Stimulated activated CD4-positive, alpha-beta T cell treated with anti-CD3 and anti-CD28 coated beads, TNF-alpha, amount 100 ng/mL, for 48 hours (primary cell): ENCODE results near the gene MON1B.
A peak's percentile ranks its signal among the peaks of the same experiment; 100 is the strongest.
"Not testable (repeated sequence)": the region's sequence is repeated elsewhere in the genome, so short reads cannot be mapped to it uniquely, and the experiment has no call there.

Experiments
- DNase-seq, 3 donors: peaks; one replicate each; pipeline ENCODE4 v3.0.0-alpha.2; 2020; ENCODE audit warnings: low read depth in 3 of 3

The MON1B gene

DNA sequence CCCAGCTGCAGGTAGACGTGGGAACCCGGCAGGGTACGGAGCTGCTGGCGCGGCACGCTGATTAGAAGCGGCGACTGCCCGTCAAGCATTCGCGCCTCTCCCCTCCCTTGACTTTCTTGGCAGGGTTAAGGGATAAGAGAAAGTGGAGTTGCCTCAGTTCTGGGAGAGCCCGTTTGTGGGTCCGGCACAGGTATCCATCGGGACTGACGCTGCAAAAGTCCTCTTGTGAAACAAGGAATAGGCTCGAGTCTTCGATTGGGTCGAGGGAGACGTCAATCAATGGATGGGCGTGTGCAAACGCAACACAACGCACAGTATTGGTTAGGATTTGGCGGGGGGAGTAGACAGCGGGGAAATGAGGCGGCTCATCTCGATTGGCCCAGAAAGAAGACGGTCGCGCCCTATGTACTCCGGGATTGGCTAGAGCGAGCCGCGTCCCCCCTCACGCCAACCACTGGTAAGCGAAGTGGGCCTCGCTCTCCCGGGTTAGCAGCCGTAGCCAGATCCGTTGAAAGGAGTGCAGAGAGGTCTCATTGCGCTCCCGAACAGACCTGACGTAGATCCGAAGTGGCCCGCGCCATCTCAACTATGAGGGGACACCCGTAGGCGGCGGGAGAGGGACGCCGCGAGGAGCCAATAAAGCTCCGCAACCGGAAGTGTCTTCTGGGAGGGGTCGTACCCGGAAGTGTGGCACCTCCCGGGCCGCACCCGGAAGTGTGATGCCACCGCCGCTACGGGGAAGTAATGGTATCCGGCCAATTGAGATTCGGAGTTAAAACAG is at the start of gene MON1B:
MON1B (plus strand) TSS at position 713 of the 781 bp plus-strand sequence. CDS start 296 bp downstream, outside the sequence.
- peak; percentile 78 to 91 (median 83) for DNase-seq

DNA sequence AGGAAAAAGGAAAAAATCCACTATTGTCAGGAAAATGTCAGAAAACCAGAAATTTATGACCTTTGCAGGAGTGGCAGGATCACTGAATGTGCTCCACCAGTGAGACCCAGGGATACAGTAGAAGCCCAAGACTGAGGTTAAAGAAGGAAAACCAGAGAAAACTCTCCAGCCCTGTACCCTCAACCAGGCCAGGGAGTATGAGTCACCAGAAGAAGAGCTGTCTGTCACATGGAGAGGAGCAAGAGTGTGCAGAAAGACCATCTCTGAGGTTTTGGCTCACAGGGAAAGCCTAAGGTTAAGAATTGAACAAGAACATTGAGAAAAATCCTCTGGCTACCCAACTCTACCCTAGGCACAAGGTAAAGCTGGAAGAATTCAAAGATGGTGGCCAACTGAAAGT is 47.6 kb upstream of the MON1B start:
- DNase-seq: no peak

DNA sequence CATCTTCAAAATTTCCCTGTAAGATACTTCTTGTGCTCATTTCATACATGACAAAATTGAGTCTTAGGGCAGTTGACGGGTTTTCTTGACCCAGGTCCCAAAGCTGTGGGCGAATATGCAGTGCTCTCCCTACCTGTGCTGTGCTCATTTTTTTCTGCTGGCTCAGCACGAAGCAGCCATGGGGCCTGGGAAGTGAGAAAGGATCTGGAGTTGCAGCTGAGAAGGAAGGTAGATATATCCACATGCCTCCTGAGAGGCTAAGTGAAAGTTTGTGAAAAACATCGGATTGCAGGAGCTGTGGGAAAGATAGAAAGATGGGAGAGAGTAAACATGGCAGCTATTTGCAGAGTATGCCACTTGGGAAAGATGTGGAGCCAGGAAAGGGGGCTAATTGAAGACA is 42.9 kb upstream of the MON1B start:
- DNase-seq: no peak

DNA sequence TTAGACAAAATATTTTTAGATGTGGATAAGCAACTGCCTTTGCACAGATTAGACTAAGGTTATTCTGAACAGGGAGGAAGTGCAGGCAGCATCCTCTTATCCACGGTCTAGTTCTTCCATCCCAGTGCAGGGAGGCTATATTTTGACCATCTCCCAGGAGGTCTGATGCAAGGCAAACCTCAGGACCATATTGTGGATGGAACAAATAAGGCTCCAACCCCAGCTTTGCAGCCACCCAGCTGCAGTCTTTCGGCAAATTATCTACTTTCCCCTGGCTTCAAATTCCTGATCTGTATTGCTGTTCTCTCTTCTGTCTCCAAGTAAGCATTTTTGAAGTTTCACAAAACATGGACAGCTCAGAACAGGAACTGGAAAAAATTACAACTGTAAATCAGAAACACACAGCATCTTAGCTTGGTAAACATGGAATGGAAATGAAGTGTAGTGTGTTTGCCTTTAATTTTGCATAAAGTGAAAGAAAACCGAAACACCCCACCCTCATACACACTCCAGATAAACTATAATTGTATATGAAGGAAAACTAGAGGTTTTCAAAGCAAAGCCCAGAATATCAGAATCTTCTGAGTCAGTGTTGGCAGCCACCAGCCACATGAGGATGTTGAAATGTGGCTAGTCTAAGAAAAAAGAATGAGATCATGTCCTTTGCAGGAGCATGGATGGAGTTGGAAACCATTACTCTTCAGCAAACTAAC is 33.5 kb upstream of the MON1B start:
- DNase-seq: no peak

DNA sequence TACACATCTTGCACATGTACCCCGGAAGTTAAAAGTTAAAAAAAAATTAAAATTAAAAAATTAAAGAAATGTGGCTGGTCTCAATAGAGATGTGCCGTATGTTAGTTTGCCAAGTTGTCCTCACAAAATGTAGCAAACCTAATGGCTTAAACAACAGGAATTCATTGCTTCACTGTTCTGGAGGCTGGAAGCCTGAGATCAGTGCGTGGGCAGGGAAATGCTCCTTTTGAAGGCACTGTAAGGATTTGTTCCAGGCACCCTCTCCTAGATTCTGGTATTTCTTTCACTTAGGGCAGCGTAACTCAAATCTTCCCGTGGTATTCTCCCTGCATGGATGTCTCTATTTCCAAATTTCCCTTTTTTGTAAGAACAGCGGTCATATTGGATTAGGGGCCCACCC is 32.7 kb upstream of the MON1B start:
- no peak for DNase-seq

DNA sequence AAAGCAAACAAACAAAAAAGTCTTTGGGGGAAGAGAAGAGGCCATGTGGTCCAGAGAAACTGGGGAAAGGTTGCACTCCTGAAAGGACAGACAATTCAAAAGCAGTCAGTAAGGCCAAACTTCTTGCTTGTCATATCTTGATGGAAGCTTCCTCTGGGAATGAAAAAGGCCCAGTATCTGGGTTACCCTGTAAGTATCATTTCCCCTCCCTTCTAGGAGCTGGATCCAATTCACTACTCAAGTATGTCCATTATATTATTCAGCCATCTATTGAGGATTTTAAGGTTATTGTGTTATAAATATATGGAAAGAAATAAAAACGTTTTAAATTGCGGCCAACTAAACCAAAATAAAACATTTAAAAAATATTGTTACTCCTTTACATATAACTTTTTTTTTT is 26.0 kb upstream of the MON1B start:
- no peak for DNase-seq

DNA sequence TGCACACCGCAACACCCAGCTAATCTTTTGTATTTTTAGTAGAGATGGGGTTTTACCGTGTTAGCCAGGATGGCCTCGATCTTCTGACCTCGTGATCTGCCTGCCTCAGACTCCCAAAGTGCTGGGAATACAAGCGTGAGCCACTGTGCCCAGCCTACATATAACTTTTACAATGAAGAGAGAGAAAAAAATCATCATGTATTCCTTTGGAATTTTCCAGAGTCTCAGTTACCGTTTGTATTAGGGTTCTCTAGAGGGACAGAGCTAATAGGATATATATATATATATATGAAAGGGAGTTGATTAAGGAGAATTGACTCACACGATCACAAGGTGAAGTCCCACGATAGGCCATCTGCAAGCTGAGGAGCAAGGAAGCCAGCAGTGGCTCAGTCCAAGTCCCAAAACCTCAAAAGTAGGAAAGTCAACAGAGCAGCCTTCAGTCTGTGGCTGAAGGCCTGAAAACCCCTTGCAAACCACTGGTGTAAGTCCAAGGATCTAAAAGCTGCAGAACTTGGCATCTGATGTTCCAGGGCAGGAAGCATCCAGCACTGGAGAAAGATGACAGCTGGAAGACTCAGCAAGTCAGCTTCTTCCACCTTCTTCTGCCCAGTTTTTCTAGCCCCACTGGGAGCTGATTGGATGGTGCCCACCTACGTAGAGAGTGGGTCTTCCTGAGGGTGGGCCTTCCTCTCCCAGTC is 25.3 kb upstream of the MON1B start:
- not testable (repeated sequence) for DNase-seq

GRCh38 chr16:77166726-77167125 is 24.3 kb upstream of the MON1B start:
- DNase-seq: no peak

DNA sequence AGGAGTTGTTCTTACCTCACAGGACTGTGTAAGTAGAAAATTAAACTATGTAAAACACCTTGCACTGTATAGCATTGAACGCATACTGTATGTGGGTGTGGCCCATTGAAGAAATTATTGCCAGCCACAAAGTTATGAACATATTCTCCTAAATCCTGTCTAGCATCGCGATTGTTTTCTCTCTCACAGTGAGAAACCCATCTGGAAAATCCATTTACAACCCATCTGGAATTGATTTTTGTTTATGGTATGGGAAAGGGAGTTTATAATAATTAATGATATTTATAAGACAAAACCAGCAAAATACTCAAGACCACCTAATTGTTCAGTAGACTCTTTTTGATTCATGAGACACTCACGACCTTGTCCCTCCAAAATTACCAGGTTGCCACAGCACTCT is 22.1 kb upstream of the MON1B start:
- DNase-seq: no peak

DNA sequence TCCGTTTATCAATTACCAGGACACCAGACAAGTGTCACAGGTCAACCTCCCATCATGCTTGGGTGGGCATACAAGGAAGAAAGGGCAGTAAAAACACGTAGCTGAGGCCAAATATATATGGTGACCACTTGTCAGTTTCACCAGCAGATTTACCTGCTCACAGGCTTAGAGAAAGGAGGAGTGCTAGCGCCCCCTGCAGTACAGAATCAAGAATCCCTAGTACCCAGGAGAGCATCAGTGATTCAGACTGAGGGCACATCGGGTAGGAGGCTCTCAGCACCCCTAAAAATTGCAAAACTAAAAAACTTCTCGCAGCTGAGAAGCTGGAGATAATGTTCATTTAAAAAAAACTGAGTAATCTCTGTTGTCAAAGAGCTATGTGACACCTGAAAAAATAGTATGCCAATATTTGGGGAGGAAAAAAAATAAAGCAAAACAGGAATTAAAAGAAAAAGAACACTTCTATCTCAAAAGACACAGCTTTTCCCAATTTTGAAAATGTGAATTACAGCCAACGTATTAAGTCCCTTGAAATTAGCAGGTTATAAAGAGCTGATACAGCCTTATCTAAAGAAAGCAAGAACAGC is 21.2 kb upstream of the MON1B start:
- DNase-seq: peak; percentile 25 to 33 (median 33)

GRCh38 chr16:77170805-77171204 is 20.2 kb upstream of the MON1B start:
- no peak for DNase-seq

GRCh38 chr16:77171745-77172635 is 19.0 kb upstream of the MON1B start:
- peak in 1 of 3 donors; percentile 25 for DNase-seq

- DNase-seq: no peak
Observed at GRCh38 chr16:77172951-77173350, 18.0 kb upstream of the MON1B start.

DNA sequence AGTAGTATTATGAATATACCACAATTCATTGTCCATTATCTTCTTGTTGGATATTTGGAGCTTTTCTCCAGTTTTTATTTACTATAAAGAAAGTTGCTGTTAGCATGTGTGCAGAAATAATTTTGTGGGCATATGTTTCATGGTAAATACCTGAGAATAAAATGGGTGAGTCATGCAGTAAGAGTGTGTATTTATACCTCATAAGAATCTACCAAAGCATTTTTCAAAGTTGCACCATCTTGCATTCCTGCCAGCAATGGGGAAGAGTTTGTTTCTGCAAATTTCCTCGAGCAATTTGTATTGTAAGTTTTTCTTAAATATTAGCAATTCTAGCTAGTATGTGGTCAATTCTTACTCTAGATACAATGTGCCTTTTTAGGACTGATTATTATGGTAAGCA is 7.9 kb upstream of the MON1B start:
- no peak for DNase-seq

DNA sequence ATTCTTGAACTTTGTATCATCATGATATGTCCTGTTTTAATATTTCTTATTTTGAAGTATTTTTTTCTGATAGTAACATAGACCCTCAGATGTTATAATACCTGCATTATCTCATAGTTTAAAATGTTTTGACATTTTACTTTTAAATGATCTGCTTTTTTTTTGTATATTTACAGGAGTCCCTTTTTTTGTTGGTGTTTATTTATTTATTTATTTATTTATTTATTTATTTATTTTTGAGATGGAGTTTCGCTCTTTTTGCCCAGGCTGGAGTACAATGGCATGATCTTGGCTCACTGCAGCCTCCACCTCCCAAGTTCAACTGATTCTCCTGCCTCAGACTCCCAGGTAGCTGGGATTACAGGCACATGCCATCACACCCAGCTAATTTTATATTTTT is 4.7 kb upstream of the MON1B start:
- not testable (repeated sequence) for DNase-seq

GRCh38 chr16:77190190-77190477 is 856 bp upstream of the MON1B start:
- no peak for DNase-seq

DNA sequence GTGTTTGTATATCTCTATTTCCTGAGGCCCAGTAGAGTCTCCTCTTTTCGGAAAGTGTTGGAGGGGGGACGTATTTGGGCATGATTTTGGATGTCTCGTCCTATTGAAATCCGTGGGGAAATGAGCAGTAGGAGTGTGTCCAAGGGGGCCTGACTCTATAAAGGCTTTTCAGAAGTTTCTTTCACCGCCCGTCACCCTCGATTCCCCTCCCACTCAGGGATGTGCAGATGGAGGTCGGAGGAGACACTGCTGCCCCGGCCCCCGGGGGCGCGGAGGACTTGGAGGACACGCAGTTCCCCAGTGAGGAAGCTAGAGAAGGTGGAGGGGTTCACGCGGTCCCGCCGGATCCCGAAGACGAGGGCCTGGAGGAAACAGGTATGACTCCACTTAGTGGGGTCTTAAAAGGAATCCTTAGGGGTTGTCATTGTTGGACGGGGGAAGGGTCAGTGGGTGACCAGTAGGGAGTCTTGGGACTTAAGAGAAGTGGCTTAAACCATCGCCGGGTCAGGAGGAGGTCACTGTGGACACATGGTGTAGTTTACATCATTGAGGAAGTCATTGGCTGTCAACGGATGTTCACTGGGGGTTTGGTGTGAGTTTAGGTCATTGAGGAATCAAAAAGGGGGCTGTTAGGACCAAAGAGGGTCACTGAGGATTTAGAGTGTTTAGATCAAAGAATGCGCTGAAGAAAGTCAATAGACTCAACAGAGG is 424 bp downstream of the MON1B start:
- no peak for DNase-seq

DNA sequence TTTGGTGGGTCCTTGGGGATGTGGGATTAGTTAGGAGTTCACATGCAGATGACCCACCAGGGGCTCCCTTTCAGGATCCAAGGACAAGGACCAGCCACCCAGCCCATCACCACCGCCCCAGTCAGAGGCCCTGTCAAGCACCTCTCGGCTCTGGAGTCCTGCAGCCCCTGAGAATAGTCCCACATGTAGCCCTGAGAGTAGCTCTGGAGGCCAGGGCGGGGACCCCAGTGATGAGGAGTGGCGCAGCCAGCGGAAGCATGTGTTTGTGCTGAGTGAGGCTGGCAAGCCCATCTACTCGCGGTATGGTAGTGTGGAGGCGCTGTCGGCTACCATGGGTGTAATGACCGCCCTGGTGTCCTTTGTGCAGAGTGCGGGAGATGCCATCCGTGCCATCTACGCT is 2.4 kb downstream of the MON1B start:
- no peak for DNase-seq

DNA sequence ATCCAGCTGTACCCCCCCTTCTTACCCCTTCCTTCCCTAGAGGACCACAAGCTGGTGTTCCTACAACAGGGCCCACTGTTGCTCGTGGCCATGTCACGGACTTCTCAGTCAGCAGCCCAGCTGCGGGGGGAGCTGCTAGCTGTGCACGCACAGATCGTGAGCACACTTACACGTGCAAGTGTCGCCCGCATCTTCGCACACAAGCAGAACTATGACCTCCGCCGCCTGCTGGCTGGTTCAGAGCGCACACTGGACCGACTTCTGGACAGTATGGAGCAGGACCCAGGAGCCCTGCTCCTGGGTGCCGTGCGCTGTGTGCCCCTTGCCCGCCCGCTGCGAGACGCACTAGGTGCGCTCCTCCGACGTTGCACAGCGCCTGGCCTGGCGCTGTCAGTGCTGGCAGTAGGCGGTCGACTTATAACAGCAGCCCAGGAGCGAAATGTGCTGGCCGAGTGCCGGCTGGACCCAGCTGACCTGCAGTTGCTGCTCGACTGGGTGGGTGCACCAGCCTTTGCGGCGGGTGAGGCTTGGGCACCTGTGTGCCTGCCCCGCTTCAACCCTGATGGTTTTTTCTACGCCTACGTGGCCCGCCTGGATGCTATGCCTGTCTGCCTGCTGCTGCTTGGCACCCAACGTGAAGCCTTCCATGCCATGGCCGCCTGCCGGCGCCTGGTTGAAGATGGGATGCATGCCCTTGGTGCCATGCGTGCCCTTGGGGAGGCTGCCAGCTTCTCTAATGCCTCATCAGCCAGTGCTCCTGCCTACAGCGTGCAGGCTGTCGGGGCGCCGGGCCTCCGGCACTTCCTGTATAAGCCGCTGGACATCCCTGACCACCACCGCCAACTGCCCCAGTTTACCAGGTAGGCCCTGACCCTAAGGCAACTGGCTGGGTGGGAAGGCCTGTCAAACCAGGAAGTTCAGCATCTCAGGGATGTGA is 3.6 kb downstream of the MON1B start:
- DNase-seq: no peak

DNA sequence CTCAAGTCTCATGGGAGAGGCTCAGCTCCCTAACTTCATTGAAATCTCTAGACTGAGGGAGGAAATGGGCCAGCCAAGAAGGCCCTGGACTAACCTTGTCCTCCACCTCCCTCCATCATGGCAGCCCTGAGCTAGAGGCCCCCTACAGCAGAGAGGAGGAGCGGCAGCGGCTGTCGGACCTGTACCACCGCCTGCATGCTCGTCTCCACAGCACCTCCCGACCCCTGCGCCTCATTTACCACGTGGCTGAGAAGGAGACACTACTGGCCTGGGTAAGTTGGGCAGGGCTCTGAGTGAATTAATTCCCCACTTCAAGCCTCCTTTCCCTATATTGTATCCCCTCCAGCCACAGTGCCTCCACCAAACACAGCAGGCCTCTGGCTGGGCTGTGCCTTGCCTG is 4.4 kb downstream of the MON1B start:
- no peak for DNase-seq
